Measurements from ENCODE around the gene CAPZB. TPM values are rescaled to one million over a fixed set of nuclear protein-coding genes. Genes with fewer than 3 reads are reported as not detected.

The CAPZB gene
- polyA plus RNA-seq, 1 experiment: 312 TPM

DNA sequence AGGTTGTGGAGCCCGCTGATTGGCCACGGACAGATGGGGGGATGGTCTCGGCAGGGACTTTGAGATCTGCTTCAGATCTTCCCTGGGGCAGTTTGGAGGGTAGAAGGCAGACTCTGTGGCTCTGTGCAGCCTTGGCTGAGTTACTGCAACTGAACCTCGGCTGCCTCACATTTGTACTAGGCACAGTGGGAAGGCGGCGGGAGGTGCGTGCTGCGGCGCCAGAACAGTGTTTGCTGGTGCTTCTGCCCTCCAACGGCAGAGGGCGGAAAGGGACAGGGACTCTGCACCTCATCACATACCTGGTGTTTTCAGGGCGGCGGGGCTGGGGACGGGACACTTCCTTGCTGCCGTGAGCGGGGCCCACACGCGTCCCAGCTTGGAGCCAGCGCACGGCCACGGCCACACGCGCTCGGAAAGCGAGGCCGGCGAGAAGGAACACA is 147.0 kb downstream of the CAPZB start:
- Histone ChIP-seq H3K9me3 (ENCODE audit: control insufficient read depth, insufficient read depth, low read length) (no peaks in the 10 kb centered on the region; the same call in 1 of the 2 replicates), H3K27ac (ENCODE audit: low read depth, low read length) (no peak overlapping the region), H3K27me3 (ENCODE audit: control insufficient read depth, insufficient read depth, low read length) (no peaks in the 10 kb centered on the region), H3K4me3 (ENCODE audit: low read depth, low read length) (no peak overlapping the region)
- CTCF ChIA-PET: interaction anchor here (9.7 kb wide), 1 partner anchor 323 kb away, joined by 45 read pairs; no protein-coding TSS in a partner anchor
- no peak for DNase-seq (ENCODE audit: low read depth, low spot score)
- TF ChIP-seq CTCF (IDR thresholded peaks at IDR 0.05; ENCODE audit: low read depth, low read length): 0 out of 2 replicates have a peak, but pooled peaks have one; percentile 12
- POLR2A ChIA-PET: no interaction called here

GRCh38 chr1:19337289-19337688 is 148.1 kb downstream of the CAPZB start:
- Histone ChIP-seq H3K27me3 (ENCODE audit: control insufficient read depth, insufficient read depth, low read length) (no peaks in the 10 kb centered on the region), H3K27ac (ENCODE audit: low read depth, low read length) (no peak overlapping the region), H3K4me3 (ENCODE audit: low read depth, low read length) (no peak overlapping the region), H3K9me3 (ENCODE audit: control insufficient read depth, insufficient read depth, low read length) (no peaks in the 10 kb centered on the region)
- TF ChIP-seq CTCF (IDR thresholded peaks at IDR 0.05; ENCODE audit: low read depth, low read length): no peak
- ChIA-PET POLR2A (no interaction called here), CTCF (interaction anchor here (1.2 to 9.7 kb wide), 2 partner anchors 317 to 324 kb away, joined by 3 to 45 read pairs; no protein-coding TSS in a partner anchor)
- no peak for DNase-seq (ENCODE audit: low read depth, low spot score)

GRCh38 chr1:19336543-19336942 is 148.8 kb downstream of the CAPZB start:
- ChIA-PET POLR2A (no interaction called here), CTCF (interaction anchor here (1.2 to 9.7 kb wide), 2 partner anchors 317 to 324 kb away, joined by 3 to 45 read pairs; no protein-coding TSS in a partner anchor)
- TF ChIP-seq CTCF (IDR thresholded peaks at IDR 0.05; ENCODE audit: low read depth, low read length): no peak

GRCh38 chr1:19333587-19334354 is 151.6 kb downstream of the CAPZB start:
- Histone ChIP-seq H3K4me3 (ENCODE audit: low read depth, low read length) (no peak overlapping the region), H3K9me3 (ENCODE audit: control insufficient read depth, insufficient read depth, low read length) (no peaks in the 10 kb centered on the region), H3K27me3 (ENCODE audit: control insufficient read depth, insufficient read depth, low read length) (no peaks in the 10 kb centered on the region), H3K27ac (ENCODE audit: low read depth, low read length) (no peak overlapping the region)
- DNase-seq (ENCODE audit: low read depth, low spot score): no peak
- TF ChIP-seq CTCF (IDR thresholded peaks at IDR 0.05; ENCODE audit: low read depth, low read length): no peak
- CTCF ChIA-PET: no interaction called here
- POLR2A ChIA-PET: no interaction called here

More at GRCh38 chr1:19336543-19336942, 148.8 kb downstream of the CAPZB start:
- DNase-seq (ENCODE audit: low read depth, low spot score): no peak
- H3K4me3 ChIP-seq (ENCODE audit: low read depth, low read length): no peak overlapping the region
- H3K27ac ChIP-seq (ENCODE audit: low read depth, low read length): no peak overlapping the region
- H3K27me3 ChIP-seq (ENCODE audit: control insufficient read depth, insufficient read depth, low read length): no peaks in the 10 kb centered on the region
- H3K9me3 ChIP-seq (ENCODE audit: control insufficient read depth, insufficient read depth, low read length): no peaks in the 10 kb centered on the region

GRCh38 chr1:19332832-19333231 is 152.5 kb downstream of the CAPZB start:
- ChIA-PET POLR2A (no interaction called here), CTCF (no interaction called here)
- no peak overlapping the region for H3K27ac ChIP-seq (ENCODE audit: low read depth, low read length)
- no peaks in the 10 kb centered on the region for H3K9me3 ChIP-seq (ENCODE audit: control insufficient read depth, insufficient read depth, low read length)
- H3K4me3 ChIP-seq (ENCODE audit: low read depth, low read length): no peak overlapping the region
- no peaks in the 10 kb centered on the region for H3K27me3 ChIP-seq (ENCODE audit: control insufficient read depth, insufficient read depth, low read length)
- DNase-seq (ENCODE audit: low read depth, low spot score): no peak
- TF ChIP-seq CTCF (IDR thresholded peaks at IDR 0.05; ENCODE audit: low read depth, low read length): no peak
